HG02642 (cell line): ENCODE measurements around the gene EFNA4.
"Not testable (repeated sequence)": the region's sequence is repeated elsewhere in the genome, so short reads cannot be mapped to it uniquely, and the experiment has no call there.

Experiments used
- ATAC-seq: cut with Tn5 transposase; IDR thresholded peaks from one replicate; pipeline ENCODE4 v1.9.1; 2021; ENCODE audit warnings: mild to moderate bottlenecking; ENCODE audit not compliant: unreplicated experiment, poor library complexity

The EFNA4 gene

GRCh38 chr1:155110826-155111225 lies 47.3 kb downstream of the EFNA4 start:
- ATAC-seq = no peak

- no peak for ATAC-seq
Measured at GRCh38 chr1:155113450-155113980, 50.0 kb downstream of the EFNA4 start.

- no peak for ATAC-seq
Measured at GRCh38 chr1:155116113-155116764, 52.7 kb downstream of the EFNA4 start.

- ATAC-seq = no peak
Measured at GRCh38 chr1:155117610-155118009, 54.1 kb downstream of the EFNA4 start.

- not testable (repeated sequence) for ATAC-seq
Measured at GRCh38 chr1:155118090-155118489, 54.5 kb downstream of the EFNA4 start.
